Chondrocyte (in vitro differentiated cells): ENCODE results near the gene DCXR. TPM values are rescaled to one million over a fixed set of nuclear protein-coding genes. Genes with fewer than 3 reads are reported as not detected.

Source experiments
- DNase-seq: peaks from one replicate; pipeline ENCODE4 v3.0.0; 2021; ENCODE audit warnings: mixed read lengths, low spot score
- H3K27ac Mint-ChIP-seq: one replicate; pipeline ENCODE4 v1.8.0; 2021; ENCODE audit warnings: mild to moderate bottlenecking, moderate library complexity, mixed read lengths; ENCODE audit not compliant: unreplicated experiment
- H3K27me3 Mint-ChIP-seq: 2 replicates; pipeline ENCODE4 v1.8.0; 2021; ENCODE audit warnings: low read depth, mixed read lengths
- H3K36me3 Mint-ChIP-seq: 2 replicates; pipeline ENCODE4 v1.8.0; 2021; ENCODE audit warnings: low read depth, mixed read lengths
- H3K4me1 Mint-ChIP-seq: 2 replicates; pipeline ENCODE4 v1.8.0; 2021; ENCODE audit warnings: low read depth, mild to moderate bottlenecking, mixed read lengths
- H3K4me3 Mint-ChIP-seq: one replicate; pipeline ENCODE4 v1.8.0; 2021; ENCODE audit warnings: mild to moderate bottlenecking, moderate library complexity, mixed read lengths; ENCODE audit not compliant: unreplicated experiment
- H3K9me3 Mint-ChIP-seq: 2 replicates; pipeline ENCODE4 v1.8.0; 2021; ENCODE audit warnings: low read depth, mixed read lengths
- CTCF ChIP-seq: fragments of 200-600 bp; sonication (generic); IDR thresholded peaks from 2 replicates; pipeline ENCODE4 v1.5.0; 2021; ENCODE audit warnings: antibody characterized with exemption, mild to moderate bottlenecking, moderate library complexity
- total RNA-seq: library from RNA; stranded (reverse); gene quantifications from 3 replicates; pipeline ENCODE4 v1.2.1, GENCODE V29; 2021

The DCXR gene
- total RNA-seq, 1 donor from 2014 or later, result 59.8 TPM

DNA sequence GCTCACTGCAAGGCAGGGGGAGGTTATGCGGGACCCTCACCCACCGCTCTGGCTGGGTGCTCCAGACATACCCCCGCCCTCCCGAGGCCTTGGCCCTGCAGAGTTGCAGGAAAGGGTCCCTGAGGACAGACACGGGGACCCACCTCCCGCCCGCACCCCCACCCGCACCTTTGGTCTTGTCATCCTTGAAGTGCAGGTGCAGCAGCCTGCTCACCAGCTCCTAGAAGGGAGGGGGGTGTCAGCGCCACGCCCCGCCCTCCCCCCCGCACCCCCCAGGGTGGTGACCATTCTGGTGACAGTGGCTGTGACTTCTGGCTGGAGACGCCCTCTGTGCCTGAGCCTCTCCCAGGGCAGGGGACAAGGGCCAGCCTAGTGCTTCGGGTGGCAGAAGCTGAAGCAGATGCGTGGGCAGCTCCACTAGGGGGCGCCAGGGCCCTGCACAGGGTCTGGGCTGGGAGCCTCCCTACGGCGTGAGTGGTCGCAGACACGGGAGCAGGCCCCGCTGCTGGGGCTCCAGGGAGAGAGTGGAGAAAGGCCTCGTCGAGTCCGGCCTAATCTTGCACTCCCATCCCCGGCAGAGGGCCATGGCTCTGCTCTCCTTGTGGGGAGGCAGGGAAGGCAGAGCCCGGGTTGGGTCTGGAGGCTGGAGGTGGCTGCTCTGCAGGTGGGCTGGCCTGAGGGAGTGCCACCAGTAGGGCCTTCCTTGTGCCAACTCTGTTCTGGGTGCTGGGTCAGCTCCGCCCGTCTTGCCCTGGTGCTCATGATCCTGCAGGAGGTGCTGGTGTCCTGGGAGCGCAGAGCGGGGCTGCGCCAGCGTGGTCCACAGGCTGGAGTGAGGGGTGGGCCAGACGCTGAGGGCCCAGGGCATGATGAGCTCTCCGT lies 17.6 kb downstream of the DCXR start:
- Mint-ChIP-seq H3K27ac (no peak overlapping the region), H3K9me3 (no peaks in the 10 kb centered on the region)

GRCh38 chr17:82018989-82019689 lies 18.4 kb downstream of the DCXR start:
- TF ChIP-seq CTCF, result no peak
- Mint-ChIP-seq H3K27me3 (no peaks in the 10 kb centered on the region), H3K36me3 (no peaks in the 10 kb centered on the region), H3K4me1 (peaks cover 16% of the 10 kb centered on the region), H3K9me3 (no peaks in the 10 kb centered on the region), H3K4me3 (no peak overlapping the region), H3K27ac (no peak overlapping the region)
- no peak for DNase-seq

More for the DNA sequence above, 17.6 kb downstream of the DCXR start:
- no peaks in the 10 kb centered on the region for H3K27me3 Mint-ChIP-seq
- peaks cover 18% of the 10 kb centered on the region for H3K4me1 Mint-ChIP-seq
- peak; percentile 79 for TF ChIP-seq CTCF
- H3K4me3 Mint-ChIP-seq, result no peak overlapping the region
- no peak for DNase-seq
- H3K36me3 Mint-ChIP-seq, result no peaks in the 10 kb centered on the region

GRCh38 chr17:82018152-82018988 lies 19.1 kb downstream of the DCXR start:
- Mint-ChIP-seq H3K4me1 (peaks cover 10% of the 10 kb centered on the region), H3K36me3 (no peaks in the 10 kb centered on the region), H3K9me3 (no peaks in the 10 kb centered on the region), H3K4me3 (no peak overlapping the region), H3K27ac (no peak overlapping the region), H3K27me3 (no peaks in the 10 kb centered on the region)
- TF ChIP-seq CTCF, result no peak
- no peak for DNase-seq

DNA sequence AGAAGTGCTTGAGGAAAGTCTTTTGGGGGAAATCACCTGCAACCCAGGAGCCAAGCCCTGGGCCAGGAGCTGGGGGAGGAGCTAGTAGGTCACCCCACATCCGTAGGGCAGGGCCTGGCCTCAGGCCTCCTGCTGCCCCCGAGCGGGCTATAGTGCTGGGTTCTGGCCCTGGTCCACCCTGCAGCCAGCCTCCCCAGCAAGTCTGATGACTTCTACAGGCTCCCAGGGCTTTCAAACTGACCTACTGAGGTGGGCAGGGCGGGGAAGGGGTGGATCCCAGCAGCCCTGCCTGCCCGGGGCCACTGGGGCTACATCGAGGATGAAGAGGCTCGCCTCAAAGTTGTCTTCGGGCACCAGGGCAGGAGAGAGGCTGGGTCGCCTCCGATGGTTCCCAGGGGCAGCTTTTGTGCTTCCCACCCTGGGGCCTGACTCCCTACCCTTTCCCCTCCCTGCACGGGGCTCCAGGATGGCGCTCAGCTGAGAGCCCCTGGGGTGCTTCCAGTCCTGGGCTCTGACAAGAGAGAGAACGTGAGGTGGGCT lies 19.8 kb downstream of the DCXR start:
- TF ChIP-seq CTCF, result no peak
- Mint-ChIP-seq H3K4me1 (peaks cover 10% of the 10 kb centered on the region), H3K27me3 (no peaks in the 10 kb centered on the region), H3K9me3 (no peaks in the 10 kb centered on the region), H3K36me3 (no peaks in the 10 kb centered on the region), H3K4me3 (no peak overlapping the region), H3K27ac (no peak overlapping the region)
- DNase-seq, result no peak
